Astrocyte (in vitro differentiated cells and primary cell): ENCODE results near the gene PDCD1. TPM values are rescaled to one million over a fixed set of nuclear protein-coding genes. Genes with fewer than 3 reads are reported as not detected.
A peak's percentile ranks its signal among the peaks of the same experiment; 100 is the strongest.

Experiments used
- DNase-seq: peaks from one replicate; pipeline ENCODE4 v3.0.0-alpha.2; 2010; ENCODE audit warnings: low read depth
- FAIRE-seq: peaks from 2 replicates; lab custom pipeline; 2011; peaks lifted over from hg19 to GRCh38; lab: Jason Lieb, UNC
- H2AFZ ChIP-seq: 2 replicates; pipeline ENCODE4 v1.6.0; 2012; ENCODE audit warnings: low read depth, low read length, inconsistent platforms
- H3K27ac ChIP-seq: 2 replicates; pipeline ENCODE4 v1.5.1; 2011; ENCODE audit warnings: low read depth, low read length, inconsistent platforms
- H3K27me3 ChIP-seq: 2 replicates; pipeline ENCODE4 v1.6.0; 2011; ENCODE audit warnings: low read length, inconsistent platforms; ENCODE audit not compliant: insufficient read depth
- H3K36me3 ChIP-seq: 2 replicates; pipeline ENCODE4 v1.5.1; 2011; ENCODE audit warnings: low read length, inconsistent platforms; ENCODE audit not compliant: insufficient read depth
- H3K4me1 ChIP-seq: 2 replicates; pipeline ENCODE4 v1.5.1; 2011; ENCODE audit warnings: low read length, inconsistent platforms; ENCODE audit not compliant: insufficient read depth
- H3K4me2 ChIP-seq: 2 replicates; pipeline ENCODE4 v1.6.0; 2012; ENCODE audit warnings: low read length, inconsistent platforms
- H3K4me3 ChIP-seq: 2 replicates; pipeline ENCODE4 v1.5.1; 2011; ENCODE audit warnings: low read depth, mild to moderate bottlenecking, low read length, inconsistent platforms; ENCODE audit not compliant: insufficient read depth
- H3K79me2 ChIP-seq: 2 replicates; pipeline ENCODE4 v1.6.0; 2012; ENCODE audit warnings: mild to moderate bottlenecking, low read length, inconsistent platforms; ENCODE audit not compliant: insufficient read depth
- H3K9ac ChIP-seq: 2 replicates; pipeline ENCODE4 v1.6.0; 2012; ENCODE audit warnings: mild to moderate bottlenecking, low read length, inconsistent platforms
- H3K9me3 ChIP-seq: 2 replicates; pipeline ENCODE4 v1.5.1; 2012; ENCODE audit warnings: low read depth, mild to moderate bottlenecking, low read length, inconsistent platforms; ENCODE audit not compliant: insufficient read depth
- H4K20me1 ChIP-seq: 2 replicates; pipeline ENCODE4 v1.6.0; 2012; ENCODE audit warnings: low read length, inconsistent platforms; ENCODE audit not compliant: insufficient read depth
- H3K27ac Mint-ChIP-seq: one replicate; pipeline ENCODE4 v1.8.0; 2021; ENCODE audit warnings: mild to moderate bottlenecking, mixed read lengths; ENCODE audit not compliant: unreplicated experiment
- H3K27me3 Mint-ChIP-seq: one replicate; pipeline ENCODE4 v1.8.0; 2021; ENCODE audit warnings: low read depth, mixed read lengths; ENCODE audit not compliant: unreplicated experiment
- H3K36me3 Mint-ChIP-seq: one replicate; pipeline ENCODE4 v1.8.0; 2021; ENCODE audit warnings: low read depth, mixed read lengths; ENCODE audit not compliant: unreplicated experiment
- H3K4me1 Mint-ChIP-seq: one replicate; pipeline ENCODE4 v1.8.0; 2021; ENCODE audit warnings: low read depth, mixed read lengths; ENCODE audit not compliant: unreplicated experiment
- H3K4me3 Mint-ChIP-seq: one replicate; pipeline ENCODE4 v1.8.0; 2021; ENCODE audit warnings: mild to moderate bottlenecking, moderate library complexity, mixed read lengths; ENCODE audit not compliant: unreplicated experiment
- H3K9me3 Mint-ChIP-seq: one replicate; pipeline ENCODE4 v1.8.0; 2021; ENCODE audit warnings: mild to moderate bottlenecking, mixed read lengths; ENCODE audit not compliant: unreplicated experiment
- EZH2 ChIP-seq: IDR thresholded peaks from 2 replicates; pipeline ENCODE4 v1.6.1; 2012; ENCODE audit warnings: mild to moderate bottlenecking, low read length, inconsistent platforms; ENCODE audit not compliant: insufficient read depth
- total RNA-seq: library from RNA; stranded (reverse); gene quantifications from 2 replicates; pipeline ENCODE4 v1.2.1, GENCODE V29; 2021
- TF ChIP-seq, protein P1 (sequence below): IDR thresholded peaks from 2 replicates; pipeline ENCODE4 v1.5.1; 2011; ENCODE audit warnings: low read depth, mild to moderate bottlenecking, inconsistent platforms, low read length, moderate library complexity; ENCODE audit not compliant: insufficient read depth

The PDCD1 gene
- total RNA-seq, 1 donor from 2014 or later = not detected

DNA sequence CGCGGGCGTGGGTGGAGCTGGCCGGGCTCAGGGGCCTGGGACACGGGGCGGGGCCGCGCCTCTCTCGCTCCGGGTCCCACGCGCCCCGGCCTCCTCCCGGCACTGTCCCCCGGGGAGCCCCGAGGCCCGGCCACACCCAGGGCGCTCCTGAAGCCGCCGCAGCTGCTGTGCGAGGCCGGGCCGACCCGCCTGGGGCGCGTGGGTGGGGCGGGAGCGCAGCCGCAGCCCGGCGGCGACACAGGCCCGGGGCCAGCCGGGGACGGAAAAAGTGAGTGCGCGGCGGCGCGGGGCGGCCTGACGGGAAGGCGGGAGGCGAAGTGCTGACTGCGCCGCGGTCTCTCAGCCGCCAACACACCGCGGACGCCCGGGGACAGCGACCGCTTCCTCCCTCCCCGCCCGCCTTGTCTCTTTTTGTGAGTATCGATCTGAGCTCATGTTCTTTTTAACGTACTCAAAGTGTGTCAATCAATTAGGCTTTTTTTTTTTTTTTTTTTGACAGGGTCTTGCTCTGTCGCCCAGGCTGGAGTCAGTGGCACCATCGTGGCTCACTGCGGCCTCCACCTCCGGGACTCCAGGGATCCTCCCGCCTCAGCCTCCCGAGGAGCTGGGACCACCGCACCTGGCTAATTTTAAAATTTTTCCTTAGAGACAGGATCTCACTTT lies 14.5 kb downstream of the PDCD1 start:
- TF ChIP-seq EZH2 = no peak
- TF ChIP-seq, protein P1, sequence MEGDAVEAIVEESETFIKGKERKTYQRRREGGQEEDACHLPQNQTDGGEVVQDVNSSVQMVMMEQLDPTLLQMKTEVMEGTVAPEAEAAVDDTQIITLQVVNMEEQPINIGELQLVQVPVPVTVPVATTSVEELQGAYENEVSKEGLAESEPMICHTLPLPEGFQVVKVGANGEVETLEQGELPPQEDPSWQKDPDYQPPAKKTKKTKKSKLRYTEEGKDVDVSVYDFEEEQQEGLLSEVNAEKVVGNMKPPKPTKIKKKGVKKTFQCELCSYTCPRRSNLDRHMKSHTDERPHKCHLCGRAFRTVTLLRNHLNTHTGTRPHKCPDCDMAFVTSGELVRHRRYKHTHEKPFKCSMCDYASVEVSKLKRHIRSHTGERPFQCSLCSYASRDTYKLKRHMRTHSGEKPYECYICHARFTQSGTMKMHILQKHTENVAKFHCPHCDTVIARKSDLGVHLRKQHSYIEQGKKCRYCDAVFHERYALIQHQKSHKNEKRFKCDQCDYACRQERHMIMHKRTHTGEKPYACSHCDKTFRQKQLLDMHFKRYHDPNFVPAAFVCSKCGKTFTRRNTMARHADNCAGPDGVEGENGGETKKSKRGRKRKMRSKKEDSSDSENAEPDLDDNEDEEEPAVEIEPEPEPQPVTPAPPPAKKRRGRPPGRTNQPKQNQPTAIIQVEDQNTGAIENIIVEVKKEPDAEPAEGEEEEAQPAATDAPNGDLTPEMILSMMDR = no peak
- Histone ChIP-seq H3K27me3 (peaks cover 19% of the 10 kb centered on the region), H2AFZ (peak overlapping the region; percentile 60), H3K4me1 (no peaks in the 10 kb centered on the region), H3K9me3 (no peaks in the 10 kb centered on the region), H4K20me1 (no peaks in the 10 kb centered on the region), H3K36me3 (no peaks in the 10 kb centered on the region), H3K4me3 (no peak overlapping the region), H3K27ac (no peak overlapping the region), H3K4me2 (peak overlapping the region; percentile 82), H3K79me2 (no peaks in the 10 kb centered on the region), H3K9ac (peak overlapping the region; percentile 67)
- Mint-ChIP-seq H3K9me3 (no peaks in the 10 kb centered on the region), H3K27ac (no peak overlapping the region), H3K27me3 (peaks cover 26% of the 10 kb centered on the region), H3K4me3 (peak overlapping the region; percentile 70), H3K4me1 (no peaks in the 10 kb centered on the region), H3K36me3 (peaks cover 2% of the 10 kb centered on the region)
- DNase-seq (peak; percentile 34), FAIRE-seq (no peak)

DNA sequence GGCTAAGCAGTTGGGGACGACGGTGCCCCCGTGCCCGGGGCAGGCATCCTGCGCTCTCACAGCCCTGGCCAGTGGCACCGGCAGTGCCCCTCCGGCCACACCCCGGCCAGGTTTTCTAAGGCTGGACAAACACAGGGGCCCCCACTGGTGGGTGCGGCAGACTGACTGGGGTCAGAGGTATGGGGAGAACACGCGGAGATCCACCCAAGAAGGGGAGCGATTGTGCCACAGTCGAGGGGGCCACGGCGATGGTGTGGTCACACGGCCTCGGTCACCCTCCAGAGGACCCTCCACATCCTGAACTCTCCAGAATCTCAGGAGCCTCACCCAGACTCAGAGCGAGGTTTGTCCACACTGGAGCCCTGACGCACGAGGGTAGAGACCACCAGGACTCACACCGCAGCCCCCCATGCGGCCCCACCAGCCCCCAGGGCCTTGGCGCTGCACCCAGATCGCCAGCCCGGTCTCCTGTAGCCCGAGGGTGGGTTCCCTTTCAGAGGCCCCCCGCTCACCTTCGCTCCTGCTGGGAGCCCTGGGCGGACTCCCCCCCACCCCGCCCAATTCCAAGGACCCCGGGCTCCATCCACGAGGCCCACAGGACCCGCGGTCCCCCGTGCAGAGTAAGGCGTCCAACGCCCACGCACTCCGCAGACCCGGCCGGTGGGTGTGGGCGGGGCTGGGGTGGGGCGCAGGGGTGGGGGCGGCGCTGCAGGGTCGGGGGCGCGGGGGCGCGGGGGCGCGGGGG lies 15.2 kb downstream of the PDCD1 start:
- Mint-ChIP-seq H3K4me3 (no peak overlapping the region), H3K36me3 (peaks cover 2% of the 10 kb centered on the region), H3K9me3 (no peaks in the 10 kb centered on the region), H3K4me1 (no peaks in the 10 kb centered on the region), H3K27ac (no peak overlapping the region), H3K27me3 (peaks cover 23% of the 10 kb centered on the region)
- no peak for TF ChIP-seq EZH2
- TF ChIP-seq, protein P1 = no peak
- no peaks in the 10 kb centered on the region for H4K20me1 ChIP-seq
- peaks cover 22% of the 10 kb centered on the region for H3K27me3 ChIP-seq
- FAIRE-seq (no peak), DNase-seq (no peak)
- no peaks in the 10 kb centered on the region for H3K4me1 ChIP-seq
- H2AFZ ChIP-seq = no peak overlapping the region
- no peak overlapping the region for H3K4me3 ChIP-seq
- no peaks in the 10 kb centered on the region for H3K9me3 ChIP-seq
- no peaks in the 10 kb centered on the region for H3K36me3 ChIP-seq
- no peak overlapping the region for H3K4me2 ChIP-seq
- H3K27ac ChIP-seq = no peak overlapping the region
- H3K79me2 ChIP-seq = no peaks in the 10 kb centered on the region
- no peak overlapping the region for H3K9ac ChIP-seq
